DND-41 (cell line): ENCODE data around the gene PMAIP1.

ENCODE experiments used
- EZH2 ChIP-seq: IDR thresholded peaks from 3 replicates; pipeline ENCODE4 v1.6.1; 2012; ENCODE audit warnings: borderline replicate concordance, low read depth, mild to moderate bottlenecking, moderate library complexity, low read length, inconsistent platforms; ENCODE audit not compliant: severe bottlenecking
- TF ChIP-seq, protein P1 (sequence below): IDR thresholded peaks from 2 replicates; pipeline ENCODE4 v1.5.1; 2012; ENCODE audit warnings: borderline replicate concordance, low read length, moderate library complexity, mild to moderate bottlenecking; ENCODE audit not compliant: poor library complexity, severe bottlenecking; ENCODE audit errors: extremely low read depth

DNA sequence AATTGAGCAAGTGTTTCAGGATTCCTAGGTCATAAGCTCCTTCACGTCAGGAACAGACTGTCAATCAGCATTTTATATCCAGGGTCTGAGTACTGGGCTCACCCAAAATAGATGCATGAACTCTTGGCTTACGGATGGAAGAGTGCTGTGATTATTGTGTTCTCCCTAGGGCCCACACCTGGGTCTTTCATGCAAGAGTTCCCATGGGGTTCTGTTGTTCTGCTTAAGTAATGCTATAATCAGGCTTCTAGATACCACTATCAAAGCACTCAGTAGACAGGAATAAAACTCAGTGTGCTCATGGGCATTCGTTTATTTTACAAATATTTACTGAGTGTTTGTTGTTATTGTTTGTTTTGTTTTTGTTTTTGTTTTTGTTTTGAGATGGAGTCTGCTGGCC, 46.4 kb upstream of the PMAIP1 start:
- TF ChIP-seq, protein P1, sequence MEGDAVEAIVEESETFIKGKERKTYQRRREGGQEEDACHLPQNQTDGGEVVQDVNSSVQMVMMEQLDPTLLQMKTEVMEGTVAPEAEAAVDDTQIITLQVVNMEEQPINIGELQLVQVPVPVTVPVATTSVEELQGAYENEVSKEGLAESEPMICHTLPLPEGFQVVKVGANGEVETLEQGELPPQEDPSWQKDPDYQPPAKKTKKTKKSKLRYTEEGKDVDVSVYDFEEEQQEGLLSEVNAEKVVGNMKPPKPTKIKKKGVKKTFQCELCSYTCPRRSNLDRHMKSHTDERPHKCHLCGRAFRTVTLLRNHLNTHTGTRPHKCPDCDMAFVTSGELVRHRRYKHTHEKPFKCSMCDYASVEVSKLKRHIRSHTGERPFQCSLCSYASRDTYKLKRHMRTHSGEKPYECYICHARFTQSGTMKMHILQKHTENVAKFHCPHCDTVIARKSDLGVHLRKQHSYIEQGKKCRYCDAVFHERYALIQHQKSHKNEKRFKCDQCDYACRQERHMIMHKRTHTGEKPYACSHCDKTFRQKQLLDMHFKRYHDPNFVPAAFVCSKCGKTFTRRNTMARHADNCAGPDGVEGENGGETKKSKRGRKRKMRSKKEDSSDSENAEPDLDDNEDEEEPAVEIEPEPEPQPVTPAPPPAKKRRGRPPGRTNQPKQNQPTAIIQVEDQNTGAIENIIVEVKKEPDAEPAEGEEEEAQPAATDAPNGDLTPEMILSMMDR = no peak
- TF ChIP-seq EZH2 = no peak
